K562 (cell line): ENCODE measurements around the gene CEBPB.

ENCODE experiments used
- CTCF ChIP-seq, 3 experiments: IDR thresholded peaks in 2 of 3; conservative IDR thresholded peaks in 1 of 3; 2 replicates each; pipeline ENCODE4 v1.5.1; 2011 to 2012; ENCODE audit warnings: low read length in 3 of 3, mild to moderate bottlenecking in 3 of 3, control low read depth in 2 of 3, improper control_type of control experiment in 1 of 3, inconsistent platforms in 1 of 3, low read depth in 1 of 3, mixed read lengths in 1 of 3, moderate library complexity in 1 of 3; ENCODE audit not compliant: insufficient read depth in 2 of 3
- MYNN ChIP-seq, 2 experiments: sonication (generic); formaldehyde crosslinking in 1 of 2; IDR thresholded peaks; 2 replicates each; pipeline versions ENCODE4 v1.5.0 to v1.6.1; 2016 to 2020; ENCODE audit warnings: antibody characterized with exemption in 1 of 2, missing genetic modification reagents in 1 of 2
- POLR2A ChIP-seq: fragments of 450-650 bp; conservative IDR thresholded peaks from 2 replicates; pipeline ENCODE4 v1.6.1; 2016
- TARDBP ChIP-seq: fragments of 450-650 bp; IDR thresholded peaks from 2 replicates; pipeline ENCODE4 v1.6.1; 2016
- ZFP30 ChIP-seq: fragments of 250-450 bp; sonication (Bioruptor Pico); IDR thresholded peaks from 2 replicates; pipeline ENCODE4 v1.8.0; 2022; ENCODE audit warnings: moderate library complexity, mild to moderate bottlenecking, inconsistent platforms, borderline replicate concordance
- ZNF274 ChIP-seq: IDR thresholded peaks from 2 replicates; pipeline ENCODE4 v1.6.1; 2011; ENCODE audit warnings: low read depth, mild to moderate bottlenecking, low read length, moderate library complexity, borderline replicate concordance

GRCh38 chr20:50210066-50210619, 19.5 kb downstream of the CEBPB start:
- TF ChIP-seq ZNF274, result no peak
- TF ChIP-seq MYNN (IDR thresholded peaks at IDR 0.05), result no peak
- no peak for TF ChIP-seq MYNN (CRISPR knock-in tag; IDR thresholded peaks at IDR 0.05)
- TF ChIP-seq POLR2A, result no peak
- TF ChIP-seq ZFP30, result no peak
- TF ChIP-seq CTCF (IDR thresholded peaks at IDR 0.05 in 2 of 3, conservative IDR thresholded peaks at IDR 0.05 in 1 of 3; ENCODE audit: insufficient read depth in 2 of 3, low read depth in 1 of 3, low read length in 3 of 3), result no peak
- no peak for TF ChIP-seq TARDBP
